ENCODE data around the gene SH3RF1. TPM values are rescaled to one million over a fixed set of nuclear protein-coding genes. Genes with fewer than 3 reads are reported as not detected.

The SH3RF1 gene
- total RNA-seq, 2 donors from 2014 or later, result 37.6 to 68.8 TPM

GRCh38 chr4:169109035-169109675, 161.6 kb downstream of the SH3RF1 start:
- Histone ChIP-seq H3K9ac (ENCODE audit: extremely low read depth, low read length, poor library complexity, severe bottlenecking) (no peak overlapping the region), H3K27me3 (ENCODE audit: control insufficient read depth, insufficient read depth, low read length, poor library complexity, severe bottlenecking) (no peaks in the 10 kb centered on the region), H3K4me1 (ENCODE audit: control insufficient read depth, insufficient read depth, low read length) (no peaks in the 10 kb centered on the region), H3K4me3 (ENCODE audit: low read length) (no peak overlapping the region), H3K27ac (ENCODE audit: low read depth, low read length) (peak overlapping the region; percentile 8), H3K9me3 (ENCODE audit: control insufficient read depth, low read length) (no peaks in the 10 kb centered on the region), H3K36me3 (ENCODE audit: control insufficient read depth, insufficient read depth, low read length) (peaks cover 86% of the 10 kb centered on the region)
- Mint-ChIP-seq H3K4me1 (peaks cover 2% of the 10 kb centered on the region), H3K36me3 (ENCODE audit: low read depth) (peaks cover 56% of the 10 kb centered on the region), H3K4me3 (no peak overlapping the region), H3K9me3 (no peaks in the 10 kb centered on the region), H3K27me3 (ENCODE audit: insufficient read depth) (no peaks in the 10 kb centered on the region), H3K27ac (no peak overlapping the region)
- peak; percentile 3 for DNase-seq
- no peak for TF ChIP-seq CTCF (conservative IDR thresholded peaks at IDR 0.05)
- 83 to 99% methylated on average over 1 to 2 of the region's 2 CpGs for WGBS, 2 experiments (ENCODE audit: insufficient coverage in 1 of 2, insufficient read length in 1 of 2)

GRCh38 chr4:169108303-169108702, 162.5 kb downstream of the SH3RF1 start:
- Histone ChIP-seq H3K9ac (ENCODE audit: extremely low read depth, low read length, poor library complexity, severe bottlenecking) (no peak overlapping the region), H3K4me3 (ENCODE audit: low read length) (no peak overlapping the region), H3K36me3 (ENCODE audit: control insufficient read depth, insufficient read depth, low read length) (peaks cover 86% of the 10 kb centered on the region), H3K9me3 (ENCODE audit: control insufficient read depth, low read length) (no peaks in the 10 kb centered on the region), H3K27ac (ENCODE audit: low read depth, low read length) (no peak overlapping the region), H3K27me3 (ENCODE audit: control insufficient read depth, insufficient read depth, low read length, poor library complexity, severe bottlenecking) (no peaks in the 10 kb centered on the region), H3K4me1 (ENCODE audit: control insufficient read depth, insufficient read depth, low read length) (no peaks in the 10 kb centered on the region)
- TF ChIP-seq CTCF (conservative IDR thresholded peaks at IDR 0.05), result no peak
- Mint-ChIP-seq H3K36me3 (ENCODE audit: low read depth) (peaks cover 53% of the 10 kb centered on the region), H3K27me3 (ENCODE audit: insufficient read depth) (no peaks in the 10 kb centered on the region), H3K9me3 (no peaks in the 10 kb centered on the region), H3K4me1 (peaks cover 5% of the 10 kb centered on the region), H3K27ac (no peak overlapping the region), H3K4me3 (no peak overlapping the region)
- no peak for DNase-seq
- WGBS, 2 experiments (ENCODE audit: insufficient coverage in 1 of 2, insufficient read length in 1 of 2), result 94 to 95% methylated on average over 4 of the region's 4 CpGs

- no peak overlapping the region for H3K27ac ChIP-seq (ENCODE audit: low read depth, low read length)
- H3K27me3 Mint-ChIP-seq (ENCODE audit: insufficient read depth), result no peaks in the 10 kb centered on the region
- peaks cover 6% of the 10 kb centered on the region for H3K4me1 Mint-ChIP-seq
- H3K9ac ChIP-seq (ENCODE audit: extremely low read depth, low read length, poor library complexity, severe bottlenecking), result no peak overlapping the region
- H3K27me3 ChIP-seq (ENCODE audit: control insufficient read depth, insufficient read depth, low read length, poor library complexity, severe bottlenecking), result no peaks in the 10 kb centered on the region
- peaks cover 50% of the 10 kb centered on the region for H3K36me3 Mint-ChIP-seq (ENCODE audit: low read depth)
- no peak overlapping the region for H3K27ac Mint-ChIP-seq
- H3K4me3 ChIP-seq (ENCODE audit: low read length), result no peak overlapping the region
- 89 to 100% methylated on average over 1 to 2 of the region's 2 CpGs for WGBS, 2 experiments (ENCODE audit: insufficient coverage in 1 of 2, insufficient read length in 1 of 2)
- no peak for TF ChIP-seq CTCF (conservative IDR thresholded peaks at IDR 0.05)
- H3K4me3 Mint-ChIP-seq, result no peak overlapping the region
- H3K9me3 Mint-ChIP-seq, result no peaks in the 10 kb centered on the region
- H3K36me3 ChIP-seq (ENCODE audit: control insufficient read depth, insufficient read depth, low read length), result peaks cover 82% of the 10 kb centered on the region
- DNase-seq, result no peak
- no peaks in the 10 kb centered on the region for H3K9me3 ChIP-seq (ENCODE audit: control insufficient read depth, low read length)
- no peaks in the 10 kb centered on the region for H3K4me1 ChIP-seq (ENCODE audit: control insufficient read depth, insufficient read depth, low read length)
Measured at GRCh38 chr4:169107528-169107927, 163.2 kb downstream of the SH3RF1 start.

All from endodermal cell (in vitro differentiated cells).